Colonic mucosa (tissue), 4 donors: ENCODE measurements around the gene AUTS2. TPM values are rescaled to one million over a fixed set of nuclear protein-coding genes. Genes with fewer than 3 reads are reported as not detected.

Experiments used
- DNase-seq: peaks from one replicate; pipeline ENCODE4 v3.0.0-alpha.2; 2020
- H3K27ac ChIP-seq: fragments of 200-600 bp; one replicate; pipeline ENCODE4 v1.8.0; 2021
- H3K27me3 ChIP-seq: fragments of 200-600 bp; one replicate; pipeline ENCODE4 v1.8.0; 2021
- H3K36me3 ChIP-seq: fragments of 200-600 bp; one replicate; pipeline ENCODE4 v1.8.0; 2021
- H3K4me1 ChIP-seq: fragments of 200-600 bp; one replicate; pipeline ENCODE4 v1.8.0; 2021; ENCODE audit warnings: mild to moderate bottlenecking
- H3K4me3 ChIP-seq: fragments of 200-600 bp; one replicate; pipeline ENCODE4 v1.8.0; 2021
- H3K9ac ChIP-seq, 2 donors: one replicate each; pipeline ENCODE4 v1.7.0; 2013; ENCODE audit warnings: control low read depth in 2 of 2, low read depth in 2 of 2, low read length in 2 of 2
- H3K9me3 ChIP-seq: fragments of 200-600 bp; one replicate; pipeline ENCODE4 v1.8.0; 2021
- intact Hi-C: fragments of 100-400 bp; cut with DNase I; formaldehyde crosslinking; loops from one replicate; pipeline ENCODE4 v1.14.1; 2022
- total RNA-seq, 2 donors: library from RNA; stranded (reverse); fragmentation: NEBNext Ultra II Directional in 1 of 2; extraction: Animal tissue kit (Norgen Biotek cat#: 25700) in 1 of 2; gene quantifications; one replicate each; pipeline ENCODE4 v1.2.1, GENCODE V29; 2021
- TF ChIP-seq, protein P1 (sequence below): fragments of 200-600 bp; IDR thresholded peaks from one replicate; pipeline ENCODE4 v1.8.0; 2022; ENCODE audit warnings: antibody characterized with exemption, mild to moderate bottlenecking
- donor health status: healthy.
- donor health status: DM: no; HTN: no; CAD: no.
- donor health status: DM: no; HTN: no; CAD: no.

The AUTS2 gene
- total RNA-seq, 2 donors from 2014 or later, result 39.8 to 42.3 TPM

- DNase-seq, result no peak
- H3K4me3 ChIP-seq, result no peak overlapping the region
- no peaks in the 10 kb centered on the region for H3K9me3 ChIP-seq
- intact Hi-C loops, result no loop called here
- H3K27me3 ChIP-seq, result no peaks in the 10 kb centered on the region
- no peaks in the 10 kb centered on the region for H3K4me1 ChIP-seq
- no peak overlapping the region for H3K9ac ChIP-seq
- no peaks in the 10 kb centered on the region for H3K36me3 ChIP-seq
- no peak overlapping the region for H3K27ac ChIP-seq
- TF ChIP-seq, protein P1, sequence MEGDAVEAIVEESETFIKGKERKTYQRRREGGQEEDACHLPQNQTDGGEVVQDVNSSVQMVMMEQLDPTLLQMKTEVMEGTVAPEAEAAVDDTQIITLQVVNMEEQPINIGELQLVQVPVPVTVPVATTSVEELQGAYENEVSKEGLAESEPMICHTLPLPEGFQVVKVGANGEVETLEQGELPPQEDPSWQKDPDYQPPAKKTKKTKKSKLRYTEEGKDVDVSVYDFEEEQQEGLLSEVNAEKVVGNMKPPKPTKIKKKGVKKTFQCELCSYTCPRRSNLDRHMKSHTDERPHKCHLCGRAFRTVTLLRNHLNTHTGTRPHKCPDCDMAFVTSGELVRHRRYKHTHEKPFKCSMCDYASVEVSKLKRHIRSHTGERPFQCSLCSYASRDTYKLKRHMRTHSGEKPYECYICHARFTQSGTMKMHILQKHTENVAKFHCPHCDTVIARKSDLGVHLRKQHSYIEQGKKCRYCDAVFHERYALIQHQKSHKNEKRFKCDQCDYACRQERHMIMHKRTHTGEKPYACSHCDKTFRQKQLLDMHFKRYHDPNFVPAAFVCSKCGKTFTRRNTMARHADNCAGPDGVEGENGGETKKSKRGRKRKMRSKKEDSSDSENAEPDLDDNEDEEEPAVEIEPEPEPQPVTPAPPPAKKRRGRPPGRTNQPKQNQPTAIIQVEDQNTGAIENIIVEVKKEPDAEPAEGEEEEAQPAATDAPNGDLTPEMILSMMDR, result no peak
These were observed 164.6 kb downstream of the AUTS2 start for GRCh38 chr7:69762821-69763352.

DNA sequence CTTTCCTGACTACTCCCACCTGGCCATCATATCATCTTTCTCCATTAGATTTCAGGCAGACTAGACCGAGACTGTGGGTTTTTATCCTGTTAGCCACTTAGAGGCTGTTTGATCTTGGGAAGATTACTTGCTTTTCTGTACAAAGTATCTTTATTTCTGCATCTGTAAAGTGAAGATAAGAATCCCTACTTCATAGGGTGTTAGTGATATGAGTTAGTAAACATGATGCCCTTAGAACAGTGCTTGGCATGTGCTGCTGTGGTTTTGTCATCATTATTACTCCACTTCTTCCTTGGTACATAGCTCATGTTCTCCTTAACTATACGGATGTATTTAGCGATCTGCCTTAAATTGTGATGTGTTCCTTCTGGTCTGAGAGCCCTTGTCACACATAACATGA lies 165.2 kb downstream of the AUTS2 start:
- intact Hi-C loops, result no loop called here
- H3K4me3 ChIP-seq, result no peak overlapping the region
- no peaks in the 10 kb centered on the region for H3K36me3 ChIP-seq
- TF ChIP-seq, protein P1, result no peak
- H3K27me3 ChIP-seq, result no peaks in the 10 kb centered on the region
- H3K27ac ChIP-seq, result no peak overlapping the region
- no peaks in the 10 kb centered on the region for H3K4me1 ChIP-seq
- no peak overlapping the region for H3K9ac ChIP-seq
- H3K9me3 ChIP-seq, result no peaks in the 10 kb centered on the region
- no peak for DNase-seq

DNA sequence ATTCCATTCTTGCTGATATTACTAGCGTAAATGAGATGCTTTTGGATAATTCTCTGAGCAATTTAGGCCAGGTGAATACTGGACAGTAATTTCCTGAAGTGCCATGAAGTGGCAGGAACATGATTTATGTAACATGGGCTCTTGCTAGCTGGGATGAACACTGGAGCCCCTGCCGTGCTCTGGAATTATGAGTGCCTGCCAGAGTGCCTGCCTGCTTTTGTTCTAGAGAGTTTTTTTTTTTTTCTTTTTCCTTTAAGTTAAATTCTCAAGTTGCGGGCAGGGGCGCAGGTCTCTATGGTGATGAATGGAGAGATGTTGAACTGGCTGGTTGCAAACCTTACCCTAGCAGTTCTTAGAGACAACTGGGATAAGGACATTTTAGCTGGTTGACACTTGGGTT lies 165.9 kb downstream of the AUTS2 start:
- Histone ChIP-seq H3K4me3 (no peak overlapping the region), H3K27me3 (no peaks in the 10 kb centered on the region), H3K4me1 (no peaks in the 10 kb centered on the region), H3K27ac (no peak overlapping the region), H3K9ac (no peak overlapping the region), H3K9me3 (no peaks in the 10 kb centered on the region), H3K36me3 (no peaks in the 10 kb centered on the region)
- DNase-seq, result no peak
- intact Hi-C loops, result no loop called here
- TF ChIP-seq, protein P1, result no peak

GRCh38 chr7:69764681-69765080 lies 166.4 kb downstream of the AUTS2 start:
- Histone ChIP-seq H3K27ac (no peak overlapping the region), H3K9ac (no peak overlapping the region), H3K4me3 (no peak overlapping the region), H3K9me3 (no peaks in the 10 kb centered on the region), H3K4me1 (no peaks in the 10 kb centered on the region), H3K27me3 (no peaks in the 10 kb centered on the region), H3K36me3 (no peaks in the 10 kb centered on the region)
- TF ChIP-seq, protein P1, result no peak
- intact Hi-C loops, result no loop called here
- DNase-seq, result no peak

DNA sequence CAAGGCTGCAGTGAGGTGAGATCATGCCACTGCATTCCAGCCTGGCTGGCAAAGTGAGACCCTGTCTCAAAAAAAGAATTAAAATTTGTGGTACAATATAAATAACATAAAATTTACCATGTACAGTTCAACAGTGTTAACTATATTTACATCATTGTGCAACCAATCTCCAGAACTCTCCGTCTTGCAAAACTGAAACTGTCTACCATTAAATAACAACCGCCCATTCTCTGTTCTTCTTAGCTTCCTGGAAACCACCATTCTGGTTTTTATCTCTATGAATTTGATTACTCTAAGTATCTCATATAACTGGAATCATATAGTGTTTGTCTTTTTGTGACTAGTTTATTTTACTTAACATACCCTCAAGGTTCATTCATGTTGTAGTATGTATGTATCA lies 167.6 kb downstream of the AUTS2 start:
- Histone ChIP-seq H3K9me3 (no peaks in the 10 kb centered on the region), H3K4me3 (no peak overlapping the region), H3K36me3 (no peaks in the 10 kb centered on the region), H3K27me3 (no peaks in the 10 kb centered on the region), H3K9ac (no peak overlapping the region), H3K4me1 (no peaks in the 10 kb centered on the region), H3K27ac (no peak overlapping the region)
- no peak for DNase-seq
- TF ChIP-seq, protein P1, result no peak
- intact Hi-C loops, result no loop called here
